Stimulated activated CD8-positive, alpha-beta memory T cell treated with anti-CD3 and anti-CD28 coated beads, Interleukin-4, amount 100 ng/mL, for 4 hours (primary cell): ENCODE data around the gene ING4.

Source experiments
- DNase-seq, 2 donors: peaks; one replicate each; pipeline ENCODE4 v3.0.0-alpha.2; 2020; ENCODE audit warnings: low read depth in 2 of 2, low spot score in 1 of 2

The ING4 gene

DNA sequence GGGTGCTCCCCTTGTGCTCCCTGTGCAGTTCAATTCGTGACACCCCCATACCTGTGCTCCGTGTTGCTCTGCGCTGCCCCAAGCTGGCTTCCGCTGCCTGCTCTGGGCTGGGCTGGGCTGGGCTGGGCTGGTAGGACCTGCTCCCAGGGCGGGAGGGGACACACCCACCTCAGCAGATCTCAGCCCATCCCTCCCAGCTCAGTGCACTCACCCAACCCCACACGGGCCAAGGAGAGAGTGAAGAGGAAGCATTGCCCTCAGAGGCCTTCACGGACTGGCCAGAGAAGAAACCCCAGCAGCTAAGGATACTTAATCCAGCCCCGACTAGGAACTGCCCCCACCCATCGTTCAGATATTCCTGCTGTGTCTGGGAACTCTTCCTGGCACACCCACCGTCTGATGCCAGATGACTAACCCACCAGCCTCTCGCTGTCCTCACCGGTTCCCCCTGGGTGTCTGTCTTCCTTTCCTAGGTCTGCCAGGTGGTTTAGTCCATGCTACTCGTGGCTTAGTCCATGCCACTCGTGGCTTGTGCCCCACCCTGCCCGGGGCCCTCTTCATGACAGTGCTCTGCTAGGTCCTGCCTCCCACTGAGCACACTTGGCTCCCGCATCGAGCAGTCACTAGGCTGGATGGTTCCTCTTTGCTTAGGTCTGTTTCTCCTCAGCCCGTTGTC lies 26.9 kb downstream of the ING4 start, which contains the start of gene LPAR5:
Gene LPAR5, minus strand, starts transcription at position 104 of the 676 bp plus-strand sequence. CDS start 14,711 bp downstream, outside the sequence.
- DNase-seq, result no peak

DNA sequence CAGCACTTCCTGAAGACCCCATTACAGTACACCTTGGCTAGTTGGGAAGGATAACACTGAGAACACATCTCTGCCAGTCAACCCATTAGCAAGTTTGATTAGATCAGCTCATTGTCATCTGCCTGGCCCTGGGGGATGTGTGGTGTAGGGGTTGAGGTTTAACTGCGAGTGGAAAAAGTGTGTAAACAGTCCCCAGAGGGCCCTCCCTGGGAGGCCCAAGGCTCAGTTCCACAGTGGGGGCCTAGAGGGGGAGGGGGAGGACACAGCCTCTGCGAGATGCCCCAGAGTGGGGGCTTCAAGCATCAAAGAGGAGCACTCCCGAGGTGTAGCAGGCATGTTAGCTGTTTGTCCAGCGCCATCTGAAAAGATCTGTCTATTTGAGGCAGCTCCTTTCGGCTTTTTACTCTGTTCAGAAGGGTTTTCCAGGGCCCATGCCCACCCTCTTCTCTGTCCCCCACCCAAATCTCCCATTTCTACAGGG lies 27.5 kb downstream of the ING4 start:
- DNase-seq, result peak in 1 of 2 donors; percentile 63

GRCh38 chr12:6632026-6632983 lies 30.6 kb downstream of the ING4 start:
- peak in 1 of 2 donors; percentile 41 for DNase-seq

GRCh38 chr12:6631549-6631961 lies 31.4 kb downstream of the ING4 start:
- DNase-seq, result no peak

DNA sequence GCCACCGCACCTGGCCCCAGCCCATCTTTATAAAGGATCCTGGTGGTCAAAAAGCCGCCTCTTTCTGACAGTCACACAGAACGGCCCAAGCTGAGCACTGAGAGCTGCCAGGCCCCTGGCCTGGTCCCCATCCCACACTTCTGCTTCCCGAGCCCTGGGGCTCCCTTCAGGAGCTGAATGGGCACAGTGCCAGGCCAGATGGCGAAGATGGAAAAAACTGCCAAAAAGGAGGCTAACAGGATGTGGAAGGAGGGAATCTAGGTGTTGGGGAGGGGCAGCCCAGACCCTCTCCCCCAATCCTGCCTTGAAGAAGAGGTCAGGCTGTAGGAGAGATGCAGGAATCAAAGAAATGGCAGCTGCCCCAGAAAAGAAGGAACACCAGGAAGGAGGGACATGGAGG lies 32.2 kb downstream of the ING4 start:
- no peak for DNase-seq

- no peak for DNase-seq
Measured at GRCh38 chr12:6627616-6628015, 35.3 kb downstream of the ING4 start.

DNA sequence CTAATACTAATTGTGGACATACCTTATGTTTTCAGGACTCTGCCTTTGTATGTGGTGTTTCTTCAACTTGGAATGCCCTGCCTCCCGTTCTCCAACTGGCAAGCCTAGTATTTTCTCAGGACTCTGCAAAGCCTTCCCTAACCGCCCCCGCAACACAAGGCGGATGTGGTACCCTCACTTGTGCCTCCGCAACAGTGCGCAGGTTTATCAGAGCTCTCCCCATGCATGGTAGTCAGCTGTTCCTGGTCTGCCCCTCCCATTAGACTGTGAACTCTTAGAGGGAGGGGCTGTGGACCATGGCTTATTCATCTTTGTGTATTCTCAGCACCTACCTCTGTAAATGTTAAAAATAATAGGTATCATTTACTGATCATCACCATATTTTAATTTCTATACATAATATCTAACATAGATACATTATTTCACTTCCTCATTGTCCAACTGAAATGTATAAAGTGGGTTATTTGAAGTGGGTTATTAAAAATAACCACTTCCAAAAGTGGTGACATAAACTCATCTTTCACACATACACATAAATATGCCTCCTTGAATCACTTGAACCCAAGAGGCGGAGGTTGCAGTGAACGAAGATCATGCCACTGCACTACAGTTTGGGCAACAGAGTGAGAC lies 36.1 kb downstream of the ING4 start:
- no peak for DNase-seq

- no peak for DNase-seq
Measured at GRCh38 chr12:6620885-6621274, 42.0 kb downstream of the ING4 start.

- no peak for DNase-seq
Measured at GRCh38 chr12:6620137-6620884, 42.6 kb downstream of the ING4 start.

DNA sequence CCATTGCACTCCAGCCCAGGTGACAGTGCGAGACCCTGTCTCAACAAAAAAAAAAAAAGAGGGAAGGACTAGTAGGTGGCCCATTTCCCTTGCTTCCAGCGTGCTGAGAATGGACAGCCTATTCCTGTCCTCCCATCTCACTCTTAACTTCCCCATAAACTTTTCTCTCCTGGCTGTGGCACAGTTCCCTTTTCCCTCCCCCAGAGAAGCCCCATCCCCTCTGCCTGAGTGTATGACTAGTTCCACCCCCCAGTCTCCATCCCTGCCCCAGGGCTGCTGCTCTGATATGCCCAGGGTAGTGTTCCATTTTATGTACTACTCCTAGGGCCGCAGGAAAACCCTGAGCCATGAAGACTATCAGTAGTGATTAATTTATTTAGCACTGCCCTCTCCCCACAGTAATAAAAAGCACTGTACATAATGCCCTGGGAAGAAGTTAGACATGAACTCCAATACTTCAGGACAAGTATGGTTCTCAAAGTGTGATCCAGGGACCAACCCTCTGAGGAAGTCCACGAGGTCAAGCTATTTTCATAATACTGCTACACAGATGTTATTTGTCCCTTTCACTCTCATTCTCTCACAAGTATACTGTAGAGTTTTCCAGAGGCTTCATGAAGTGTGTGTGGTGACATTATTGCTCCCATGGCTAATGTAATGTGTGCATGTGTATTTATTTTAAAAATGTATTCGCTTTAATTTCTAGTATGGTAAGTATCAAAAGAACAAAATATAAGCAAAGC lies 44.3 kb downstream of the ING4 start:
- no peak for DNase-seq

DNA sequence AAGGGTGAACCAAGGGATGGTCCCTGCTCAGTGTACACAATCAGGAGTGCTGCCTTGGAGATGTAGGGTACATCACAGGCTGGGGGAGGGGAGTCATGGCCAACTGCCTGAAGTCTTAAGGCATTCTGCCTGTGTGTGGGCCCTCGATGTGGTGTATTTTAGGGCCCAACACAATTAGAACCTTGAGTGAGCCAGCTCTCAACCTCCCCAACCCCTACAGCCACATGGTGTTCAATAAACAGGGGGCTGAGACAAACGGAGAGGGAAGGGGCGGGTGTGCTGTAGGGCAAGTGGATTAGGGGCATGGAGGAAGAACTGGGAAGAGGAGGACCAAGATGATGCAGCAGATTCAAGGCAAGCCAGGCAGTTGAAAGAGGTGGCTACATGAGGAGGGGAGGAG lies 47.1 kb downstream of the ING4 start:
- DNase-seq, result no peak

DNA sequence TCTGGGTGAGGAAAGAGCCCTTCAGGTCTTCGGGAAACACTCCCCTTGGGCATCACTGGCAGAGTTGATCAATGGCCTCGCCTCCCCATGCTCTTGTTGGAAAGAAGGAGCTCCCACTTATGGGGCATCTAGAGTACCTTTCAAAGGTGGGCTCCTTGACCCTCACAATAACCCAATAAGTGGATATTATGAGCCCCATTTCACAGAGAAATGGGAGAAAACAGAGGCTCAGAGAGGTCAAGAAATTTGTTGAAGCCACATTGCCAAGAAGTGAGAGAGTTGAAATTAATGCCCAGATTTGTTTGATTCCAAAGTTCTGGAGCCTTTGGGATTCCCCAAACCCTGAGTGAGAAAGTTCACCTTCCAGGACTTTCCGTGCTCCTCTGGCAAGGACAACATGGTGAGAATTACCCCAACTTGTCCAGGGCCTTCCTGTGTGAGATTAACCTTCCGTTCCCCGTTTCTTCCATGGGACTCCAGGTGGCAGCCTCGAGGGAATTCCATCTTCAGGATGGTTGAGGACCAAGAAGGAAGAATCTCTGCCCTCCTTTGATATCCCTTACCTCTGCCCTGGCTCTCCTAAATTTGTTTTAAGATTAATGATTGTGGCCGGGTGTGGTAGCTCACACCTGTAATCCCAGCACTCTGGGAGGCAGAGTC lies 48.3 kb downstream of the ING4 start:
- no peak for DNase-seq

GRCh38 chr12:6613776-6614512 lies 49.0 kb downstream of the ING4 start:
- DNase-seq, result no peak

GRCh38 chr12:6613015-6613775 lies 49.7 kb downstream of the ING4 start:
- DNase-seq, result no peak

GRCh38 chr12:6612652-6613014 lies 50.3 kb downstream of the ING4 start:
- DNase-seq, result no peak

DNA sequence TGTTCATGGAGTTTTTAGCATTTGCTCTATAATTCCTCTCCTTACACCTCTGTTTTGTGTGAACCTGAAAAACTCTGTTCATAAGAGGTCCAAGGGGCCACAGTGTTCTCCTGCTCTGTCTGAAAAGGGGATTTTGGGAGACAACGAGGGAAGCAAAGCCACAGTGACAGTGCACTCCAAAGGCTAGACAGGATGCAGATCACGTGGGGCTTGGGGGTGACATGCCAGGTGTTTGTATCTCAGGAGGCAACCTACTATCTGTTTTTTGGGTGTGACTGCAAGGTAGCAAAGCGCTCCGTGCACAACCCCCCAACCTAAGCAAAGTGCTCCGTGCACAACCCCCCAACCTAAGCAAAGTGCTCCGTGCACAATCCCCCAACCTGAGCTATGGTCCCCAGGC lies 50.7 kb downstream of the ING4 start:
- DNase-seq, result no peak

- DNase-seq, result no peak
Measured at GRCh38 chr12:6608592-6609281, 54.2 kb downstream of the ING4 start.
